ENCODE data around the gene NRXN3.
"Not testable (repeated sequence)": the region's sequence is repeated elsewhere in the genome, so short reads cannot be mapped to it uniquely, and the experiment has no call there.

Gene NRXN3

DNA sequence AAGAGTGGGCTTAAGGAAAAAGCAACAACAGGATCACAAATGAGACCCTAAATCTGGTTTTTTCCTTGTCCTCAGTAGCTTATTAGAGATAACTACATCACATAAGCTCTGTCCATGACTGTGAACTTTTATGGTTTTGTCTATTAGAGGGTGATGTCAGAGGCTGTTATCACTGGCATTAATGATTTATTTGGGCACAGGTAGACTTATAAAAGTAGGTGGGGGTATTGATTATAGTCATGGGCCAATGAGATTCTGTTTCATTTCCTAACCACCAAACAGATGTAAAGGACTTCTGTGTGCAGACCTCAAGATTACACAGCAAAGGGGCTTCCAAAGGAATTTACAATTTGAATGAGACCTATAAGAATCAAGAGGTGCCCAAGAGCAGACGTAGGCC is 316.4 kb downstream of the NRXN3 start:
- DNase-seq, result no peak
- H3K27me3 Mint-ChIP-seq (ENCODE audit: low read depth, poor library complexity), result peaks cover 21% of the 10 kb centered on the region
- H3K36me3 Mint-ChIP-seq (ENCODE audit: low read depth), result no peaks in the 10 kb centered on the region
- no peak overlapping the region for H3K4me3 Mint-ChIP-seq
- no peaks in the 10 kb centered on the region for H3K9me3 Mint-ChIP-seq
- peaks cover 5% of the 10 kb centered on the region for H3K4me1 Mint-ChIP-seq
- TF ChIP-seq, protein P1, sequence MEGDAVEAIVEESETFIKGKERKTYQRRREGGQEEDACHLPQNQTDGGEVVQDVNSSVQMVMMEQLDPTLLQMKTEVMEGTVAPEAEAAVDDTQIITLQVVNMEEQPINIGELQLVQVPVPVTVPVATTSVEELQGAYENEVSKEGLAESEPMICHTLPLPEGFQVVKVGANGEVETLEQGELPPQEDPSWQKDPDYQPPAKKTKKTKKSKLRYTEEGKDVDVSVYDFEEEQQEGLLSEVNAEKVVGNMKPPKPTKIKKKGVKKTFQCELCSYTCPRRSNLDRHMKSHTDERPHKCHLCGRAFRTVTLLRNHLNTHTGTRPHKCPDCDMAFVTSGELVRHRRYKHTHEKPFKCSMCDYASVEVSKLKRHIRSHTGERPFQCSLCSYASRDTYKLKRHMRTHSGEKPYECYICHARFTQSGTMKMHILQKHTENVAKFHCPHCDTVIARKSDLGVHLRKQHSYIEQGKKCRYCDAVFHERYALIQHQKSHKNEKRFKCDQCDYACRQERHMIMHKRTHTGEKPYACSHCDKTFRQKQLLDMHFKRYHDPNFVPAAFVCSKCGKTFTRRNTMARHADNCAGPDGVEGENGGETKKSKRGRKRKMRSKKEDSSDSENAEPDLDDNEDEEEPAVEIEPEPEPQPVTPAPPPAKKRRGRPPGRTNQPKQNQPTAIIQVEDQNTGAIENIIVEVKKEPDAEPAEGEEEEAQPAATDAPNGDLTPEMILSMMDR (IDR thresholded peaks at IDR 0.05), result no peak
- no peak overlapping the region for H3K27ac Mint-ChIP-seq

DNA sequence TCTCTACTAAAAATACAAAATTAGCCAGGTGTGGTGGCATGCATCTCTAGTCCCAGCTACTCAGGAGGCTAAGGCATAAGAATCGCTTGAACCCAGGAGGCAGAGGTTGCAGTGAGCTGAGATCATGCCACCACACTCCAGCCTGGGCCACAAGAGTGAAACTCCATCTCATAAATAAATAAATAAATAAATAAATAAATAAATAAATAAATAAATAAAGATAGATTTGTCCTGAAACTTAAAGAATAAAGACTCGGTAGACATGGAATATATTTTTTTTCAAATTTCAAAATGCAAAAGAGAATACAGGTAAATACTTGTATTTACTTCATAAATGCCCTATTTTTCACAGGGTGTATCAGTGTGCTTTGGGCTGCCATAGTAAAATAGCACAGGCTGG is 317.4 kb downstream of the NRXN3 start:
- H3K27me3 Mint-ChIP-seq (ENCODE audit: low read depth, poor library complexity), result peaks cover 23% of the 10 kb centered on the region
- not testable (repeated sequence) for H3K4me3 Mint-ChIP-seq; H3K9me3 Mint-ChIP-seq; H3K36me3 Mint-ChIP-seq (ENCODE audit: low read depth); H3K27ac Mint-ChIP-seq; H3K4me1 Mint-ChIP-seq; DNase-seq

DNA sequence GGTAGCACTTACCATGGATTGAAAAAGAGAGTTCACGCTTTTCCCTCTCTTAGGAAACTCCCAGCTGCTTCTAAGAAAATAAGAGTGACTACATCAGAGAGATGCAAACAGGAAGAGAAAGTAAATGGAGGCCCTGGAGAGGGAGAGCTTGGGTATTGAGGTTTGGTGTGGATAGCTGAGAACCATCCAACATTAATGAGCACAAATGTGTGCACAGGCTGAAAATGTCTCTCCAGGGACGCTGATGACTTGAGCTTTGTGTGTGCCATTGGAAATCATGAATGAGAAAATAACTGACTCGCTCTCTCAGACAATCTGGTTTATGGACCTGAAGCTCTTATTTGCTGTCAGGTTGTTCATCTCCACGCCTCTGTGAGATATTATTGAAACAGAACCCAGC is 318.8 kb downstream of the NRXN3 start:
- TF ChIP-seq, protein P1 (IDR thresholded peaks at IDR 0.05), result no peak
- no peak for DNase-seq
- Mint-ChIP-seq H3K27me3 (ENCODE audit: low read depth, poor library complexity) (peaks cover 18% of the 10 kb centered on the region), H3K4me1 (peaks cover 5% of the 10 kb centered on the region), H3K9me3 (no peaks in the 10 kb centered on the region), H3K27ac (no peak overlapping the region), H3K36me3 (ENCODE audit: low read depth) (no peaks in the 10 kb centered on the region), H3K4me3 (no peak overlapping the region)

DNA sequence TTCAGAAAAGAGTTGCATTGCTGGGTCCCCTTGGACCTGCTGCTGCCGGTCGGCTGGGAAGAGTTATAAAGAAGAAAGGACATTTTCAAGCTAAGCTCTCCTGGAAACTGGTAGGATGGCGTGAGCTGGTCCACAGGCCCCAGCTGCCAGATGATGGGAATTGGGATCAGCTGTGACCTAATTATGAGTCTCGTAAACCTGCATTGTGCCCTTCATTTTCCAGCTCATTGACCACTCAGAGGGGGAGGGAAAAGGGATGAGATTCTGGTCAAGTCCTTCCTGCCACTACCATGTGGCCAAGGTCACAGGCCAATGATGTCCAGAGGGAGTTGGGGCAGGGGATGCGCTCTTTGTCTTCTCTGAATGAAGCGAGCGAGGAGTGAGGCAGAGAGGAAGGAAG is 320.9 kb downstream of the NRXN3 start:
- Mint-ChIP-seq H3K4me3 (no peak overlapping the region), H3K27ac (no peak overlapping the region), H3K9me3 (no peaks in the 10 kb centered on the region), H3K27me3 (ENCODE audit: low read depth, poor library complexity) (peaks cover 14% of the 10 kb centered on the region), H3K4me1 (peaks cover 5% of the 10 kb centered on the region), H3K36me3 (ENCODE audit: low read depth) (no peaks in the 10 kb centered on the region)
- TF ChIP-seq, protein P1 (IDR thresholded peaks at IDR 0.05), result no peak
- DNase-seq, result no peak

DNA sequence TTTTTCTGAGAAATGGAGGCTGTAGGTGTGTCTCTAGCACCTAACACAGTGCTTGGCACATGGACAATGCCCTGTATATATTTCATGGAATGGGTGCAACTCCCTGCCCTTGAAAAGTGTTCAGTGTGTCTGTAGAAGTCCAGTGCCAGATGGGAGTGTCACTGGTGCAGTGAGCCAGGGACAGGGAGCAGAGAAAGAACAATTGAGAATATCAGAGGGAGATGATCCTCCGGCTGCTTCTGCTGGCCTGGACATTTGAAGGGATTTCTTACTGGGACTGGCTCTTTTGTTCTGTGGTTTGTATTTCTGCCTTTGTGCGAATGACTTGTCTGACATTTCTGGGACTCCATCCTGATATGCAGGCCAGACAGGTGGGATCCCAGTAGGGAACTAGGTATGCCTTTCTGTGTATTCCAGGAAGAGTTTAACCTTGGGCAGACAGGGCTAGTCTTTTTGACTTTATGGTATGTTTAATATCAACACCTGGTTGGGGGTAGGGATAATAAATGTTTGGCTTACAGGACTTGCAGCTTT is 328.0 kb downstream of the NRXN3 start:
- no peaks in the 10 kb centered on the region for H3K36me3 Mint-ChIP-seq (ENCODE audit: low read depth)
- TF ChIP-seq, protein P1 (IDR thresholded peaks at IDR 0.05), result no peak
- no peaks in the 10 kb centered on the region for H3K9me3 Mint-ChIP-seq
- H3K27ac Mint-ChIP-seq, result no peak overlapping the region
- peaks cover 12% of the 10 kb centered on the region for H3K27me3 Mint-ChIP-seq (ENCODE audit: low read depth, poor library complexity)
- H3K4me1 Mint-ChIP-seq, result no peaks in the 10 kb centered on the region
- DNase-seq, result no peak
- no peak overlapping the region for H3K4me3 Mint-ChIP-seq

DNA sequence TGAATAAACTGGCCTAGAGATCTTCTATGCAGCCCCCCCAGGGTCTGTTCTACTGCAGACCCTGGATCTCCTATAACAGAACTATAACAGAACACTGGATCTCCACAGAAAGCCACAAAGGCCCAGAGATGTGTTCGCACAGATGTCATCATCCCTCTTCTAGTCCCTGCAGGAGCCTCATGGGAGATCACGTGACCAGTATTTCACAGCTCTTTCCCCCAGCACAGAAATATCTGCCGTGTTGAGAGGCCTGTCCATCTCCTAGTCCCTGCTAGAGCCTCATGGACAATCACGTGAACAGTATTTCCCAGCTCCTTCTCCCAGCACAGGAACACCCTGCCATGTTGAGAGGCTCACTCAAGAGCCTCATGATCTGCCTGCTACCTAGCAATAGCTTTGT is 331.7 kb downstream of the NRXN3 start:
- Mint-ChIP-seq H3K9me3 (no peaks in the 10 kb centered on the region), H3K4me3 (no peak overlapping the region), H3K27ac (no peak overlapping the region), H3K4me1 (no peaks in the 10 kb centered on the region), H3K27me3 (ENCODE audit: low read depth, poor library complexity) (peaks cover 12% of the 10 kb centered on the region), H3K36me3 (ENCODE audit: low read depth) (no peaks in the 10 kb centered on the region)
- no peak for DNase-seq
- TF ChIP-seq, protein P1 (IDR thresholded peaks at IDR 0.05), result no peak

All from nephron progenitor cell (in vitro differentiated cells).